Activated T-cell treated with anti-CD3 and anti-CD28 coated beads for 48 hours (primary cell): Measurements from ENCODE around the gene KSR2.
"Not testable (repeated sequence)": the region's sequence is repeated elsewhere in the genome, so short reads cannot be mapped to it uniquely, and the experiment has no call there.

ENCODE experiments used
- DNase-seq: peaks from one replicate; pipeline ENCODE4 v3.0.0-alpha.2; 2020; ENCODE audit warnings: low read depth

The KSR2 gene

GRCh38 chr12:117967512-117967911 lies 1.3 kb downstream of the KSR2 start:
- DNase-seq = no peak

GRCh38 chr12:117967043-117967442 lies 1.7 kb downstream of the KSR2 start:
- no peak for DNase-seq

- DNase-seq = no peak
Measured at GRCh38 chr12:117966511-117966910, 2.3 kb downstream of the KSR2 start.

GRCh38 chr12:117963836-117964235 lies 5.0 kb downstream of the KSR2 start:
- DNase-seq = no peak

GRCh38 chr12:117936722-117937484 lies 31.9 kb downstream of the KSR2 start:
- DNase-seq = no peak

- no peak for DNase-seq
Measured at GRCh38 chr12:117933545-117933944, 35.2 kb downstream of the KSR2 start.

- no peak for DNase-seq
Measured at GRCh38 chr12:117926391-117926899, 42.3 kb downstream of the KSR2 start.

GRCh38 chr12:117921929-117922777 lies 46.6 kb downstream of the KSR2 start:
- DNase-seq = no peak

GRCh38 chr12:117919479-117919878 lies 49.3 kb downstream of the KSR2 start:
- DNase-seq = no peak

GRCh38 chr12:117914686-117915085 lies 54.1 kb downstream of the KSR2 start:
- no peak for DNase-seq

- no peak for DNase-seq
Measured at GRCh38 chr12:117912756-117913155, 56.0 kb downstream of the KSR2 start.

- DNase-seq = no peak
Measured at GRCh38 chr12:117908411-117908810, 60.4 kb downstream of the KSR2 start.

- DNase-seq = no peak
Measured at GRCh38 chr12:117907108-117907689, 61.6 kb downstream of the KSR2 start.

GRCh38 chr12:117904051-117904450 lies 64.7 kb downstream of the KSR2 start:
- DNase-seq = no peak

GRCh38 chr12:117903110-117903840 lies 65.5 kb downstream of the KSR2 start:
- no peak for DNase-seq

GRCh38 chr12:117901631-117902030 lies 67.2 kb downstream of the KSR2 start:
- no peak for DNase-seq

GRCh38 chr12:117900561-117900960 lies 68.2 kb downstream of the KSR2 start:
- no peak for DNase-seq

GRCh38 chr12:117897372-117898161 lies 71.2 kb downstream of the KSR2 start:
- no peak for DNase-seq

GRCh38 chr12:117896009-117896408 lies 72.8 kb downstream of the KSR2 start:
- DNase-seq = no peak

- DNase-seq = no peak
Measured at GRCh38 chr12:117892441-117892840, 76.3 kb downstream of the KSR2 start.

GRCh38 chr12:117891265-117891664 lies 77.5 kb downstream of the KSR2 start:
- DNase-seq = not testable (repeated sequence)
